GM23338 (cell line): ENCODE results near the gene MVB12B. TPM values are rescaled to one million over a fixed set of nuclear protein-coding genes. Genes with fewer than 3 reads are reported as not detected.

Experiments used
- ATAC-seq: fragments of 200-7000 bp; cut with Tn5 transposase; 3 replicates; pipeline ENCODE4 v1.9.1; 2020
- DNase-seq: peaks from one replicate; pipeline ENCODE4 v3.0.0-alpha.2; 2015; ENCODE audit warnings: low spot score
- H2AFZ ChIP-seq: fragments of 200-600 bp; sonication (generic); 2 replicates; pipeline ENCODE4 v1.8.0; 2016; ENCODE audit warnings: antibody characterized with exemption, mild to moderate bottlenecking, moderate library complexity
- H3F3A ChIP-seq: fragments of 200-600 bp; sonication (generic); replicated peaks from 2 replicates; pipeline ENCODE4 v1.8.0; 2017; ENCODE audit warnings: antibody characterized with exemption, mixed run types, low read depth
- H3K27ac ChIP-seq: fragments of 200-600 bp; sonication (generic); 2 replicates; pipeline ENCODE4 v1.6.1; 2016; ENCODE audit warnings: low read depth
- H3K27me3 ChIP-seq: fragments of 200-600 bp; sonication (generic); 2 replicates; pipeline ENCODE4 v1.8.0; 2016; ENCODE audit warnings: mild to moderate bottlenecking, mixed run types, moderate library complexity; ENCODE audit not compliant: insufficient read depth
- H3K36me3 ChIP-seq: fragments of 200-600 bp; sonication (generic); 2 replicates; pipeline ENCODE4 v1.8.0; 2016; ENCODE audit warnings: mild to moderate bottlenecking; ENCODE audit not compliant: insufficient read depth
- H3K4me1 ChIP-seq: fragments of 200-600 bp; sonication (generic); 2 replicates; pipeline ENCODE4 v1.8.0; 2016; ENCODE audit warnings: mild to moderate bottlenecking, moderate library complexity; ENCODE audit not compliant: insufficient read depth
- H3K4me2 ChIP-seq: fragments of 200-600 bp; sonication (generic); 2 replicates; pipeline ENCODE4 v1.7.1; 2017; ENCODE audit warnings: mixed run types
- H3K4me3 ChIP-seq: fragments of 200-600 bp; sonication (generic); 2 replicates; pipeline ENCODE4 v1.6.1; 2016; ENCODE audit warnings: mixed run types
- H3K79me2 ChIP-seq: fragments of 200-600 bp; sonication (generic); replicated peaks from 2 replicates; pipeline ENCODE4 v1.8.0; 2017; ENCODE audit warnings: mild to moderate bottlenecking; ENCODE audit not compliant: insufficient read depth
- H3K9me2 ChIP-seq: fragments of 200-600 bp; sonication (generic); 2 replicates; pipeline ENCODE4 v1.8.0; 2017; ENCODE audit not compliant: insufficient read depth
- H4K20me1 ChIP-seq: fragments of 200-600 bp; sonication (generic); replicated peaks from 2 replicates; pipeline ENCODE4 v1.8.0; 2017; ENCODE audit warnings: mild to moderate bottlenecking; ENCODE audit not compliant: insufficient read depth
- H3K27ac Mint-ChIP-seq: 2 replicates; pipeline ENCODE4 v1.8.0; 2020; ENCODE audit warnings: inconsistent platforms, mild to moderate bottlenecking, moderate library complexity, mixed read lengths
- H3K27me3 Mint-ChIP-seq: 3 replicates; pipeline ENCODE4 v1.8.0; 2022; ENCODE audit warnings: low read depth, mild to moderate bottlenecking, moderate library complexity, mixed read lengths, inconsistent platforms; ENCODE audit not compliant: insufficient read depth, poor library complexity
- H3K36me3 Mint-ChIP-seq: 3 replicates; pipeline ENCODE4 v1.8.0; 2021; ENCODE audit warnings: low read depth, mild to moderate bottlenecking, inconsistent platforms, moderate library complexity, mixed read lengths
- H3K4me1 Mint-ChIP-seq: 3 replicates; pipeline ENCODE4 v1.8.0; 2020; ENCODE audit warnings: mild to moderate bottlenecking, inconsistent platforms, mixed read lengths
- H3K4me3 Mint-ChIP-seq: 3 replicates; pipeline ENCODE4 v1.8.0; 2021; ENCODE audit warnings: moderate library complexity, mild to moderate bottlenecking, inconsistent platforms, mixed read lengths
- H3K9me3 Mint-ChIP-seq: 3 replicates; pipeline ENCODE4 v1.8.0; 2020; ENCODE audit warnings: moderate library complexity, mild to moderate bottlenecking, inconsistent platforms, mixed read lengths
- ETS1 ChIP-seq: IDR thresholded peaks from 2 replicates; pipeline ENCODE4 v1.6.1; 2016; ENCODE audit warnings: antibody characterized with exemption
- REST ChIP-seq: IDR thresholded peaks from one replicate; pipeline ENCODE4 v1.6.1; 2018; ENCODE audit warnings: antibody characterized with exemption; ENCODE audit not compliant: unreplicated experiment
- STAT1 ChIP-seq: IDR thresholded peaks from one replicate; pipeline ENCODE4 v1.6.1; 2016; ENCODE audit warnings: antibody characterized with exemption; ENCODE audit not compliant: unreplicated experiment
- ZNF331 ChIP-seq: fragments of 250-450 bp; sonication (Bioruptor Pico); IDR thresholded peaks from 2 replicates; pipeline ENCODE4 v1.5.0; 2020; ENCODE audit warnings: low read depth, mild to moderate bottlenecking, moderate library complexity
- polyA plus RNA-seq: library from polyadenylated mRNA; unstranded; fragments of >200 nt; fragmentation: Nextera tagmentation; extraction: Ambion mirVana; gene quantifications from 2 replicates; pipeline ENCODE4 v1.2.1, GENCODE V29; 2016
- total RNA-seq: library from RNA; depleted of rRNA; stranded (reverse); fragments of >200 nt; shearing (Covaris generic); gene quantifications from 2 replicates; pipeline ENCODE4 v1.2.3, GENCODE V29; 2014

Gene MVB12B
- total and polyA plus RNA-seq, 2 experiments from 2014 or later = 1.9 to 6.6 TPM

- TF ChIP-seq ETS1 = no peak
- TF ChIP-seq STAT1 = no peak
- TF ChIP-seq REST = no peak
Measured at GRCh38 chr9:126423916-126424185, 97.2 kb downstream of the MVB12B start (continued).

GRCh38 chr9:126424511-126424910 is 97.9 kb downstream of the MVB12B start:
- no peaks in the 10 kb centered on the region for H3K27me3 ChIP-seq
- no peaks in the 10 kb centered on the region for H3K9me2 ChIP-seq
- peaks cover 5% of the 10 kb centered on the region for H3K27me3 Mint-ChIP-seq
- ATAC-seq (no peak), DNase-seq (no peak)
- H3K9me3 Mint-ChIP-seq = no peaks in the 10 kb centered on the region
- no peak overlapping the region for H2AFZ ChIP-seq
- no peak overlapping the region for H3K4me3 ChIP-seq
- H3K36me3 ChIP-seq = no peaks in the 10 kb centered on the region; the same call in 1 of the 2 replicates
- no peaks in the 10 kb centered on the region for H3K79me2 ChIP-seq
- no peaks in the 10 kb centered on the region for H3K36me3 Mint-ChIP-seq
- H3K4me3 Mint-ChIP-seq = no peak overlapping the region
- no peak for TF ChIP-seq ETS1
- TF ChIP-seq REST = no peak
- TF ChIP-seq ZNF331 (CRISPR knock-in tag) = no peak
- H3K27ac Mint-ChIP-seq = no peak overlapping the region
- peaks cover 11% of the 10 kb centered on the region for H3K4me1 ChIP-seq
- no peaks in the 10 kb centered on the region for H3F3A ChIP-seq
- no peak overlapping the region for H3K4me2 ChIP-seq
- H3K27ac ChIP-seq = no peak overlapping the region
- no peaks in the 10 kb centered on the region; the same call in 1 of the 2 replicates for H4K20me1 ChIP-seq
- H3K4me1 Mint-ChIP-seq = peaks cover 31% of the 10 kb centered on the region
